Measurements from ENCODE around the gene HOGA1. TPM values are rescaled to one million over a fixed set of nuclear protein-coding genes. Genes with fewer than 3 reads are reported as not detected.

The HOGA1 gene
- total and polyA plus RNA-seq, 4 donors: 21.7 to 31.4 (median 22.8) TPM

GRCh38 chr10:97548828-97549455, 35.2 kb upstream of the HOGA1 start:
- Histone ChIP-seq H3K27me3 (ENCODE audit: control insufficient read depth in 4 of 4, insufficient read depth in 4 of 4, low read length in 3 of 4) (no peaks in the 10 kb centered on the region), H3K27ac (ENCODE audit: low read depth in 1 of 2, low read length in 2 of 2) (no peak overlapping the region), H3K9me3 (ENCODE audit: control insufficient read depth in 4 of 4, low read length in 3 of 4) (no peaks in the 10 kb centered on the region), H3K4me1 (ENCODE audit: control insufficient read depth in 4 of 4, insufficient read depth in 4 of 4, low read length in 3 of 4) (no peaks in the 10 kb centered on the region), H3K4me3 (ENCODE audit: low read depth in 1 of 3, low read length in 3 of 3) (no peak overlapping the region), H3K9ac (ENCODE audit: low read depth in 1 of 2, low read length in 2 of 2) (no peak overlapping the region), H3K36me3 (ENCODE audit: control insufficient read depth in 4 of 4, insufficient read depth in 3 of 4, low read depth in 1 of 4, low read length in 3 of 4) (no peaks in the 10 kb centered on the region)
- 94% methylated on average over 13 of the region's 13 CpGs for WGBS
- no peak for DNase-seq (ENCODE audit: low spot score)
- no peak for TF ChIP-seq MAX (IDR thresholded peaks at IDR 0.05)
- TF ChIP-seq RXRA (IDR thresholded peaks at IDR 0.05): no peak
- no peak for TF ChIP-seq FOXA2 (IDR thresholded peaks at IDR 0.05)
- TF ChIP-seq TAF1 (conservative IDR thresholded peaks at IDR 0.05): no peak
- no peak for TF ChIP-seq JUND (IDR thresholded peaks at IDR 0.05)
- no peak for TF ChIP-seq RAD21 (IDR thresholded peaks at IDR 0.05)
- TF ChIP-seq GABPA (IDR thresholded peaks at IDR 0.05 in 1 of 2, conservative IDR thresholded peaks at IDR 0.05 in 1 of 2): no peak
- TF ChIP-seq HNF4G (IDR thresholded peaks at IDR 0.05): no peak
- TF ChIP-seq ZBTB33 (IDR thresholded peaks at IDR 0.05): no peak
- TF ChIP-seq FOXA1 (IDR thresholded peaks at IDR 0.05): no peak
- no peak for TF ChIP-seq SP1 (IDR thresholded peaks at IDR 0.05)

- no peak for DNase-seq (ENCODE audit: low spot score)
- TF ChIP-seq EGR1 (IDR thresholded peaks at IDR 0.05; ENCODE audit: low read depth in 2 of 2) (no peak), CTCF (IDR thresholded peaks at IDR 0.05; ENCODE audit: low read depth, low read length, missing input control) (no peak), RAD21 (IDR thresholded peaks at IDR 0.05) (no peak), FOXA2 (IDR thresholded peaks at IDR 0.05) (no peak), HNF4A (conservative IDR thresholded peaks at IDR 0.05) (no peak), MAX (IDR thresholded peaks at IDR 0.05) (no peak), ATF3 (IDR thresholded peaks at IDR 0.05) (no peak), REST (IDR thresholded peaks at IDR 0.05) (no peak), RXRA (IDR thresholded peaks at IDR 0.05) (no peak), NR2F2 (IDR thresholded peaks at IDR 0.05) (no peak), SP1 (IDR thresholded peaks at IDR 0.05) (no peak), FOXA1 (IDR thresholded peaks at IDR 0.05) (no peak), ZBTB33 (IDR thresholded peaks at IDR 0.05) (no peak)
These were observed 34.4 kb upstream of the HOGA1 start for GRCh38 chr10:97549587-97550322.

More at GRCh38 chr10:97549587-97550322, 34.4 kb upstream of the HOGA1 start:
- WGBS: 83% methylated on average over 13 of the region's 13 CpGs
- Histone ChIP-seq H3K27me3 (ENCODE audit: control insufficient read depth in 4 of 4, insufficient read depth in 4 of 4, low read length in 3 of 4) (no peaks in the 10 kb centered on the region), H3K4me1 (ENCODE audit: control insufficient read depth in 4 of 4, insufficient read depth in 4 of 4, low read length in 3 of 4) (no peaks in the 10 kb centered on the region), H3K4me3 (ENCODE audit: low read depth in 1 of 3, low read length in 3 of 3) (no peak overlapping the region), H3K9me3 (ENCODE audit: control insufficient read depth in 4 of 4, low read length in 3 of 4) (no peaks in the 10 kb centered on the region), H3K27ac (ENCODE audit: low read depth in 1 of 2, low read length in 2 of 2) (no peak overlapping the region), H3K9ac (ENCODE audit: low read depth in 1 of 2, low read length in 2 of 2) (no peak overlapping the region), H3K36me3 (ENCODE audit: control insufficient read depth in 4 of 4, insufficient read depth in 3 of 4, low read depth in 1 of 4, low read length in 3 of 4) (no peaks in the 10 kb centered on the region)

All from liver (tissue), 9 donors.